Measurements from ENCODE around the gene RBSN. TPM values are rescaled to one million over a fixed set of nuclear protein-coding genes. Genes with fewer than 3 reads are reported as not detected.

Gene RBSN
- total and polyA plus RNA-seq, 2 donors = 8.0 to 8.7 TPM

GRCh38 chr3:15117011-15117410 lies 18.1 kb upstream of the RBSN start:
- DNase-seq (ENCODE audit: low read depth in 6 of 9, low spot score in 9 of 9) = no peak
- Histone ChIP-seq H3K36me3 (ENCODE audit: control insufficient read depth in 2 of 2, insufficient read depth in 2 of 2, low read length in 1 of 2) (no peaks in the 10 kb centered on the region), H3K9me3 (ENCODE audit: control insufficient read depth in 2 of 2, insufficient read depth in 1 of 2, low read length in 1 of 2) (peaks cover 0 to 2% of the 10 kb centered on the region in 2 donors), H3K27ac (ENCODE audit: low read depth in 1 of 2, low read length in 1 of 2) (no peak overlapping the region), H3K27me3 (ENCODE audit: control insufficient read depth in 2 of 2, insufficient read depth in 1 of 2, low read length in 1 of 2) (peaks cover 0 to 7% of the 10 kb centered on the region in 2 donors), H3K4me3 (ENCODE audit: low read length in 2 of 2) (no peak overlapping the region), H3K4me1 (ENCODE audit: control insufficient read depth in 2 of 2, insufficient read depth in 2 of 2, low read length in 2 of 2) (no peaks in the 10 kb centered on the region)
- whole genome bisulfite sequencing = 93% methylated on average over 3 of the region's 3 CpGs

GRCh38 chr3:15116032-15116669 lies 17.2 kb upstream of the RBSN start:
- Histone ChIP-seq H3K9me3 (ENCODE audit: control insufficient read depth in 2 of 2, insufficient read depth in 1 of 2, low read length in 1 of 2) (peaks cover 0 to 2% of the 10 kb centered on the region in 2 donors), H3K4me1 (ENCODE audit: control insufficient read depth in 2 of 2, insufficient read depth in 2 of 2, low read length in 2 of 2) (no peaks in the 10 kb centered on the region), H3K4me3 (ENCODE audit: low read length in 2 of 2) (no peak overlapping the region), H3K27me3 (ENCODE audit: control insufficient read depth in 2 of 2, insufficient read depth in 1 of 2, low read length in 1 of 2) (peaks cover 0 to 7% of the 10 kb centered on the region in 2 donors), H3K36me3 (ENCODE audit: control insufficient read depth in 2 of 2, insufficient read depth in 2 of 2, low read length in 1 of 2) (no peaks in the 10 kb centered on the region), H3K27ac (ENCODE audit: low read depth in 1 of 2, low read length in 1 of 2) (no peak overlapping the region)
- DNase-seq (ENCODE audit: low read depth in 6 of 9, low spot score in 9 of 9) = no peak
- WGBS = 99% methylated on average over 2 of the region's 2 CpGs

GRCh38 chr3:15114466-15115358 lies 15.8 kb upstream of the RBSN start:
- WGBS = 82% methylated on average over 10 of the region's 10 CpGs
- H3K4me3 ChIP-seq (ENCODE audit: low read length in 2 of 2) = no peak overlapping the region
- H3K4me1 ChIP-seq (ENCODE audit: control insufficient read depth in 2 of 2, insufficient read depth in 2 of 2, low read length in 2 of 2) = no peaks in the 10 kb centered on the region
- no peak overlapping the region for H3K27ac ChIP-seq (ENCODE audit: low read depth in 1 of 2, low read length in 1 of 2)
- H3K9me3 ChIP-seq (ENCODE audit: control insufficient read depth in 2 of 2, insufficient read depth in 1 of 2, low read length in 1 of 2) = peaks cover 0 to 2% of the 10 kb centered on the region in 2 donors
- H3K27me3 ChIP-seq (ENCODE audit: control insufficient read depth in 2 of 2, insufficient read depth in 1 of 2, low read length in 1 of 2) = peaks cover 0 to 7% of the 10 kb centered on the region in 2 donors
- DNase-seq (ENCODE audit: low read depth in 6 of 9, low spot score in 9 of 9) = no peak
- no peaks in the 10 kb centered on the region for H3K36me3 ChIP-seq (ENCODE audit: control insufficient read depth in 2 of 2, insufficient read depth in 2 of 2, low read length in 1 of 2)

GRCh38 chr3:15113884-15114283 lies 14.9 kb upstream of the RBSN start:
- WGBS = 87% methylated on average over 3 of the region's 3 CpGs
- no peaks in the 10 kb centered on the region for H3K4me1 ChIP-seq (ENCODE audit: control insufficient read depth in 2 of 2, insufficient read depth in 2 of 2, low read length in 2 of 2)
- H3K9me3 ChIP-seq (ENCODE audit: control insufficient read depth in 2 of 2, insufficient read depth in 1 of 2, low read length in 1 of 2) = peaks cover 0 to 2% of the 10 kb centered on the region in 2 donors
- H3K27me3 ChIP-seq (ENCODE audit: control insufficient read depth in 2 of 2, insufficient read depth in 1 of 2, low read length in 1 of 2) = peaks cover 0 to 4% of the 10 kb centered on the region in 2 donors
- no peak overlapping the region for H3K4me3 ChIP-seq (ENCODE audit: low read length in 2 of 2)
- no peak overlapping the region for H3K27ac ChIP-seq (ENCODE audit: low read depth in 1 of 2, low read length in 1 of 2)
- no peak for DNase-seq (ENCODE audit: low read depth in 6 of 9, low spot score in 9 of 9)
- H3K36me3 ChIP-seq (ENCODE audit: control insufficient read depth in 2 of 2, insufficient read depth in 2 of 2, low read length in 1 of 2) = no peaks in the 10 kb centered on the region

- Histone ChIP-seq H3K4me3 (ENCODE audit: low read length in 2 of 2) (no peak overlapping the region), H3K27ac (ENCODE audit: low read depth in 1 of 2, low read length in 1 of 2) (no peak overlapping the region), H3K36me3 (ENCODE audit: control insufficient read depth in 2 of 2, insufficient read depth in 2 of 2, low read length in 1 of 2) (no peaks in the 10 kb centered on the region), H3K9me3 (ENCODE audit: control insufficient read depth in 2 of 2, insufficient read depth in 1 of 2, low read length in 1 of 2) (peaks cover 0 to 2% of the 10 kb centered on the region in 2 donors), H3K4me1 (ENCODE audit: control insufficient read depth in 2 of 2, insufficient read depth in 2 of 2, low read length in 2 of 2) (no peaks in the 10 kb centered on the region), H3K27me3 (ENCODE audit: control insufficient read depth in 2 of 2, insufficient read depth in 1 of 2, low read length in 1 of 2) (peaks cover 0 to 4% of the 10 kb centered on the region in 2 donors)
- DNase-seq (ENCODE audit: low read depth in 6 of 9, low spot score in 9 of 9) = no peak
- WGBS = 86% methylated on average over 6 of the region's 6 CpGs
Measured at GRCh38 chr3:15113471-15113870, 14.5 kb upstream of the RBSN start.

- 78% methylated on average over 3 of the region's 3 CpGs for WGBS
- DNase-seq (ENCODE audit: low read depth in 6 of 9, low spot score in 9 of 9) = no peak
- Histone ChIP-seq H3K4me1 (ENCODE audit: control insufficient read depth in 2 of 2, insufficient read depth in 2 of 2, low read length in 2 of 2) (peaks cover 2 to 6% of the 10 kb centered on the region in 2 donors), H3K36me3 (ENCODE audit: control insufficient read depth in 2 of 2, insufficient read depth in 2 of 2, low read length in 1 of 2) (no peaks in the 10 kb centered on the region), H3K27me3 (ENCODE audit: control insufficient read depth in 2 of 2, insufficient read depth in 1 of 2, low read length in 1 of 2) (peaks cover 0 to 4% of the 10 kb centered on the region in 2 donors), H3K27ac (ENCODE audit: low read depth in 1 of 2, low read length in 1 of 2) (no peak overlapping the region), H3K4me3 (ENCODE audit: low read length in 2 of 2) (no peak overlapping the region), H3K9me3 (ENCODE audit: control insufficient read depth in 2 of 2, insufficient read depth in 1 of 2, low read length in 1 of 2) (peaks cover 0 to 2% of the 10 kb centered on the region in 2 donors)
Measured at GRCh38 chr3:15112011-15112410, 13.1 kb upstream of the RBSN start.

GRCh38 chr3:15110206-15110605 lies 11.3 kb upstream of the RBSN start:
- DNase-seq (ENCODE audit: low read depth in 6 of 9, low spot score in 9 of 9) = no peak
- H3K9me3 ChIP-seq (ENCODE audit: control insufficient read depth in 2 of 2, insufficient read depth in 1 of 2, low read length in 1 of 2) = no peaks in the 10 kb centered on the region
- H3K4me1 ChIP-seq (ENCODE audit: control insufficient read depth in 2 of 2, insufficient read depth in 2 of 2, low read length in 2 of 2) = peaks cover 2 to 6% of the 10 kb centered on the region in 2 donors
- no peak overlapping the region for H3K4me3 ChIP-seq (ENCODE audit: low read length in 2 of 2)
- H3K27me3 ChIP-seq (ENCODE audit: control insufficient read depth in 2 of 2, insufficient read depth in 1 of 2, low read length in 1 of 2) = peaks cover 0 to 6% of the 10 kb centered on the region in 2 donors
- H3K36me3 ChIP-seq (ENCODE audit: control insufficient read depth in 2 of 2, insufficient read depth in 2 of 2, low read length in 1 of 2) = no peaks in the 10 kb centered on the region
- 91% methylated on average over 4 of the region's 4 CpGs for WGBS
- H3K27ac ChIP-seq (ENCODE audit: low read depth in 1 of 2, low read length in 1 of 2) = no peak overlapping the region

- Histone ChIP-seq H3K4me1 (ENCODE audit: control insufficient read depth in 2 of 2, insufficient read depth in 2 of 2, low read length in 2 of 2) (peaks cover 2 to 6% of the 10 kb centered on the region in 2 donors), H3K4me3 (ENCODE audit: low read length in 2 of 2) (no peak overlapping the region), H3K36me3 (ENCODE audit: control insufficient read depth in 2 of 2, insufficient read depth in 2 of 2, low read length in 1 of 2) (no peaks in the 10 kb centered on the region), H3K27ac (ENCODE audit: low read depth in 1 of 2, low read length in 1 of 2) (no peak overlapping the region), H3K27me3 (ENCODE audit: control insufficient read depth in 2 of 2, insufficient read depth in 1 of 2, low read length in 1 of 2) (peaks cover 0 to 3% of the 10 kb centered on the region in 2 donors), H3K9me3 (ENCODE audit: control insufficient read depth in 2 of 2, insufficient read depth in 1 of 2, low read length in 1 of 2) (no peaks in the 10 kb centered on the region)
- whole genome bisulfite sequencing = 92% methylated on average over 4 of the region's 4 CpGs
- no peak for DNase-seq (ENCODE audit: low read depth in 6 of 9, low spot score in 9 of 9)
Measured at GRCh38 chr3:15108869-15109268, 9.9 kb upstream of the RBSN start.

GRCh38 chr3:15108082-15108545 lies 9.2 kb upstream of the RBSN start:
- Histone ChIP-seq H3K27ac (ENCODE audit: low read depth in 1 of 2, low read length in 1 of 2) (no peak overlapping the region), H3K27me3 (ENCODE audit: control insufficient read depth in 2 of 2, insufficient read depth in 1 of 2, low read length in 1 of 2) (peaks cover 0 to 2% of the 10 kb centered on the region in 2 donors), H3K9me3 (ENCODE audit: control insufficient read depth in 2 of 2, insufficient read depth in 1 of 2, low read length in 1 of 2) (no peaks in the 10 kb centered on the region), H3K36me3 (ENCODE audit: control insufficient read depth in 2 of 2, insufficient read depth in 2 of 2, low read length in 1 of 2) (no peaks in the 10 kb centered on the region), H3K4me1 (ENCODE audit: control insufficient read depth in 2 of 2, insufficient read depth in 2 of 2, low read length in 2 of 2) (peaks cover 2 to 6% of the 10 kb centered on the region in 2 donors), H3K4me3 (ENCODE audit: low read length in 2 of 2) (no peak overlapping the region)
- WGBS = 22% methylated on average over 11 of the region's 11 CpGs
- peak in 7 of 9 donors; percentile 38 to 80 (median 70) for DNase-seq (ENCODE audit: low read depth in 6 of 9, low spot score in 9 of 9)
